GM18508 (cell line): ENCODE measurements around the gene SMLR1.

Source experiments
- ATAC-seq: cut with Tn5 transposase; IDR thresholded peaks from one replicate; pipeline ENCODE4 v1.9.1; 2021; ENCODE audit warnings: moderate number of reproducible peaks; ENCODE audit not compliant: insufficient read depth, unreplicated experiment

SMLR1 gene

DNA sequence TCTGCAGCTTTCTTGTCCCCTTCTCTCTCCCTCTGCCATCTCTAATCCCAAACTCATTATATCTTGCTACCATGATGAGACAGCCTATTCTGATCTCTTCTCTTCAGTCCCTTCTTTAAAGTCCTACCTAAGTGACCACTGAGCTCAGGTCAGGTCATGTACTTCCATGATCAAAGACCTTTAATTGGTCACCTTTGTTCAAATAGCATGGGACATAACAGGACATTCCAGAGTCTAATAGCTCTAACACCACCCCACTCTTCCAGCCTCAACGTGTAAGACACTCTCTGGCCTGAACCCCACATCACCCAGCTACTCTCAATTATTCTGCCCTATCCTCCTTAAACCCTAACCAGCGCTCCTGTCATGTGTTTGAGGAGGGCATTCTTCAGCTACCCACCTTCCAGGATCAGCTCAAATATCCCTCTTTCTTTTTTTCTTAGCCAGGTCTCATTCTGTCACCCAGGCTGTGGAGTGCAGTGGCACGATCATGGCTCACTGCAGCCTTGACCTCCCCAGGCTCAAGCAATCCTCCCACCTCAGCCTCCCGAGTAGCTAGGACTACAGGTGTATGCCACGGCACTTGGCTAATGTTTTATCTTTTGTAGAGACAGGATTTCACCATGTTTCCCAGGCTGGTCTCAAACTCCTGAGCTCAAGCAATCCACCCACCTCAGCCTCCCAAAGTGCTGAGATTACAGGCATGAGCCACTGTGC is 2.1 kb upstream of the SMLR1 start:
- ATAC-seq: no peak

GRCh38 chr6:130825772-130826441 is 1.3 kb upstream of the SMLR1 start:
- no peak for ATAC-seq

DNA sequence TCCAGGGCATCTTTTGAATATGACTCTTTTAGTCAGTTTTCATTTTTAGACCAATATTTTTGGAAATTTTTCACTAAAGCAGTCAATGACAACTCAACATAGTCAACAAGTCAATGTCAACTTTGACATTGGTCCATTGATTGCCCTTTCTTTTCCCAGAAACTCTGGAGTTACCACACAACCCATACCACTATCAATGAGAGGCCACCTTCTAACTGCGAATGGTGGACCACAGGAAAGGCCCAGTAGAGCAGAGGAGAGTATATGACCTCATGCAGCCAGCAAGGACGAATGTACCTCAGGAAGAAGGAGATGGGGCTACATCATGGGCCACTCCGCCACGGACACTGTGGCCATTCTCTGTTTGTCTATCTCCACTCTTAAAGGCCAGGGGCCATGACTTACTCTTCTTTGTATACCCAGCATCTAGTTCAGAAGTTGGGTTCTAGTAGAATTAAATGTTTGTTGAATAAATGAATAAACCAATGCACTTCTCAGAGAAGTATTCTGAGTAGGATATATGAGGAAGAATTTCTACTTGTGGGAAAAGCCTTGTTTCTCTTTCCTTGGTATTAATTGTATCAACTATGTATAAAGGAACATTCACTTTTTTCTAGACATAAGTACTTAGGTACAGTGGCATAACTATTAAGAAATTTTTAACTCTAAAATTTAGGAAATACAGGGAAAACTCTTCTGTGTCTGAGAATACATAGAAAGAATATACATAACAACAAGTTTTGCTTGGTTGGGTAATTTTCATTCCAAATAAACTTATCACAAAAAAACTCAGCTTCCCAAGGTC is 562 bp upstream of the SMLR1 start:
- ATAC-seq: no peak

DNA sequence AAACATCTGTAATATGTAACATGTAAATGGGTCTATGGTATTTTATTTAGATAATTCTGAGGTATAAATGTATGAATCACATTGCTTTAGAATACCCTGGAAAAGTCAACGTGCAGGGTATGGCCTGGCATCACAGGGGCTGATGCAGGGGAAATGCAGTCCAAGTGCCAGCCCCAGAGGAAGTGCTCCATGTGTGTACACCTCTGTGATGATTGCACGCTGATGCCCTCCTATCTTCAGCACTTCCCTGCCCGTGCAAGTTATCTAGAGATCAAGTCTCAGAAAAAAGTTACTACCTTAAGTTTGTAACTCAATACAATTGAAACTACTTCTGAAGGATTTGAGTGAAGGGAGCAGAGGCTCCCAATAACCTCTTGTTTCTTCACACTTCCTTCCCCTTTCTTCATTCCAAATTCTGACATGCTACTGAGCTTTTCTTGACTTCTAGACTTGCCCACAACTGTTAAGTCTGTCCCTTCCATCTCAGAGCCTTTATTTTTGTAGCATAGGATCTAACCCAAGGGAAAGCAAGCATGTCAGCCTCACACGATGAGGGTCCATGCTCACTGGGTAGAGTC is 2.2 kb downstream of the SMLR1 start:
- no peak for ATAC-seq

GRCh38 chr6:130831607-130832006 is 4.4 kb downstream of the SMLR1 start:
- ATAC-seq: no peak

- no peak for ATAC-seq
These were observed 6.4 kb downstream of the SMLR1 start for GRCh38 chr6:130833569-130833968.

- no peak for ATAC-seq
These were observed 7.5 kb downstream of the SMLR1 start for GRCh38 chr6:130834482-130835251.

DNA sequence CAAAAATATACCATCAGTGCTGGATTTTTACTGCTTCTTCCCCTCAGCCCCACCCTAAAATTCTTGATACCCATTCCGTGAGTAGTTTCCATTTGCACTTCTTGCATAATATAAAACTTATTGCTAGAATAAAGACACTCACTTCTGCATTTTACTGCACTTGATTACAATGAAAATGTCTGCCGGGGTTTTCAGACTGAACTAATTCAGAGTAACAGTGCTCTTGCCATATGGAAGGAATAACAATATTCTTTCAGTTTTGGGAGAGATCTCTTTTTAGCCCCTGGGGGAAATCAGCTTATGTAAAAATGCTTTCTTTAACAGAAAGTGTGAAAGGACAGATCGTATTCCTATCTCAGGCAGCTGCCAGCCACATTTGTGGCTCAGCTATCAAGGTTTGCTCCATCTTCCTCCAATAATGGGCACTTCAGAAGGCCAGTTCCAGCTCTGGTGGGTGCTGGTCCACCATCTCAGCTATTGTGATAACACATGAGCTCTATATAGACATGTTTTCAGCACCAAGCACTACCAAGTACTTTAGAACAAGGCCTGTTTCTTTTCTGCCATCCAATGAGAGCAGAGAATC is 8.9 kb downstream of the SMLR1 start:
- no peak for ATAC-seq

- no peak for ATAC-seq
These were observed 9.9 kb downstream of the SMLR1 start for GRCh38 chr6:130837067-130837466.

DNA sequence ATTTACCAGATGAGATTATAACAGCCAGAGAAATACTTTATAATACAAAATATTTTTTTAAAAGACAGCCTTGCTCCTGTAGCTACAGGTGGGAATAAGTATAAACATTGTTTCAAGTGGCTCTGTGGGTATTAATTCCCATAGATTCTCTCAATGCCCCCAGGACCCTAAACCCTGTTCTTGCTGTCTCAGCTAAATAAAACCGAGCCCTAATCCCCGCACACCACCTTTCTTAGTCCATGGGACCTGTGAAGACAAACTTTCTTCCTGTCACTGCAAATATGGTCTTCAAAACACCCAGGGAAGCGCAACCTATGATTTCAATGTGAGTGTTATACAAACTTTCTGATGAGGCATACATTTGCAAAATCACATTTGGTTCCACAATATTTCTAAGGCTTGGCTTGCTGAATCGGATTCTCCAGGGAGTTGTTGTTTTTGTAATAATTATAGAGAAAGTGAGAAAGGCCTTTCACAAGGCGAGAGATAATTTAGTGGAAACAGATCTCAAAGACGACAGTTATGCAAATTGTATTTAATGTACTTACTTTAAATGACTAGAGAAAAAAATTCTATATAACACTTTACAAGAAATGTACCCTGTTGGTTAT is 11.1 kb downstream of the SMLR1 start:
- ATAC-seq: no peak

- ATAC-seq: no peak
These were observed 11.7 kb downstream of the SMLR1 start for GRCh38 chr6:130838951-130839350.

GRCh38 chr6:130839379-130839778 is 12.2 kb downstream of the SMLR1 start:
- ATAC-seq: no peak

- ATAC-seq: no peak
These were observed 12.8 kb downstream of the SMLR1 start for GRCh38 chr6:130840050-130840449.

DNA sequence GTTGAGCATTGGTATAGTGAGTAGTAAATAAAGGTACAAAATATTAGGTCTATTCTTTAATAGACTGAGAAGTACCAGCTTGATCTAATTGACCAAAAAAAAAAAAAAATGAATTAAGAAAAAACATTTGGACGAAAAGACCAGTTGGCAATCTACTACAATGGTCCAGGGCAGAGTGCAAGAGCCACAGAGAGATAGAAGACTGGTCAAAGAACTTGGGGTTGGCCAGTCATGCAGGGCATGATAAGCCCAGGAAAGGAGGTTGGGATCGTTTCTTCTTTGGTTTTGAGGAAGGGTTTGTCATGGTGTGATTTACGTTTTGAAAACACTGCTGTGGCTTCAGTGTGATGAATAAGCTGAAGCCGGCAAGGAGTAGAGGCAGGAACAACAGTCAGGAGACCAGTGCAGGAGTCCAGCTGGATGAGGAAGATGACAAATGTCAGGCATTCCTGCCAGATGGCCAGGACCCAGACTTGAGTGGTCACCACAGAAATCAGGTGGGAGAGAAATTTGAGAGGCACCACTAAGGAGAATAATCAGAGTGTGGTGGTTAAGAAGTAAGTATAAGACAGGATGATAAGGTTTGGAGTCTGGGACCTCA is 14.0 kb downstream of the SMLR1 start:
- ATAC-seq: no peak

DNA sequence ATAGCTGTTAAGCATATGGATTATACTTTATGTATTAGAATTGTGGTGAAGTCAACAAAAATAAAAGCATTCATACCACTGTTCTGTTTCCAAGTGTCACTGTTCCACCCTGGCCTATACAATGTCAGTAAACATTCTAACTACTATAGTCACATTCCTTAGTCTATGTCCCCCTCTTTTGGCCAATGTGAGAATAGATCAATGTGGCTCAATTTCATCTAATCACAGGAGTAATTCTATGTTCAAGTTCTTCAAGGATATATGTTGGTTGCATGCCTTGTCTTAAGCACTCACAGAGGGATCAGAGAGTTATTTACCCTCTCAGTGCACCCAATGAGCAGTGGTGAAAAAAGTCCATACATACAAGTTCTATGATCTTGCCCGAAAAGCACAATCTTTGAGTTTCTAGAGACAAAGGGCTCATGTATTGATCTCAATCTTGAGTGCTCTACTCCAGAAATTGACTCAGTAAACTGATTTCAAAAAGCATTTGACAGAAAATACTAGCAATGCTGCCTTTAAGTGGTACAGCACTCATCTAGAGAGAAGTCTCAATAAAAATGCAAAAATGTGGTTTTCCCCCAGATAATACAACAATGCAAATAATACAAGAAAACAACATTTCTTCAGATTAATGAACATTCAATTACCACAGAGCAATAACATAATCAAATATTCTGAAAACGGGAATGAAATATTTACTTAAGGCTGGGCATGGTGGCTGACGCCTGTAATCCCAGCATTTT is 16.5 kb downstream of the SMLR1 start:
- no peak for ATAC-seq

DNA sequence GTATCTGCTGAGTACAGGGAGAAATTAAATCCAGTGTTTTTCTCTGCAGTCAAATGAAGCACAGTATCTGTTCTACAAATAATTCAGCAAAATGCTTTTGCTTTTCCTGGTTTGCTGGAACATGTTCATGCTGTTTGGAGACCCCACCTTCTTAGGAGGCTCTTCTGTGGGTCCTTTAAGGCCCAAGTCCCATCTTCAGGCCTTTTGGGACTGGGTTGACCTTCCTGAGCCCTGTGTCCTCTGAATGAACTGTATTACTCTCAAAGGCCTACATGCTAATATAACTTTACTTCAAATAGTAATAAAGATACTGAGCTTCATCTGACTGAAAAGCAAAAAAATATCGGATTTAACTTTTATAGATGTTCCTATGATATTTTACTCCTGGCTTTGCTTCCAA is 19.3 kb downstream of the SMLR1 start:
- no peak for ATAC-seq

GRCh38 chr6:130847001-130847910 is 20.1 kb downstream of the SMLR1 start:
- no peak for ATAC-seq
